Measurements from ENCODE around the gene TYMS. TPM values are rescaled to one million over a fixed set of nuclear protein-coding genes. Genes with fewer than 3 reads are reported as not detected.
"Not testable (repeated sequence)": the region's sequence is repeated elsewhere in the genome, so short reads cannot be mapped to it uniquely, and the experiment has no call there.

The TYMS gene
- total RNA-seq, 1 donor from 2014 or later, result 15.5 TPM

GRCh38 chr18:678482-679182, 21.2 kb downstream of the TYMS start:
- H3K9me3 Mint-ChIP-seq (ENCODE audit: unreplicated experiment), result no peaks in the 10 kb centered on the region
- no peak for DNase-seq
- TF ChIP-seq CTCF (IDR thresholded peaks at IDR 0.05; ENCODE audit: partially characterized antibody, unreplicated experiment), result no peak
- H3K4me1 Mint-ChIP-seq (ENCODE audit: low read depth, unreplicated experiment), result no peaks in the 10 kb centered on the region
- peaks cover 1% of the 10 kb centered on the region for H3K27me3 Mint-ChIP-seq (ENCODE audit: unreplicated experiment)
- H3K36me3 Mint-ChIP-seq (ENCODE audit: unreplicated experiment), result no peaks in the 10 kb centered on the region
- no peak overlapping the region for H3K27ac Mint-ChIP-seq (ENCODE audit: unreplicated experiment)
- no peak overlapping the region for H3K4me3 Mint-ChIP-seq (ENCODE audit: unreplicated experiment)

GRCh38 chr18:679516-679915, 22.1 kb downstream of the TYMS start:
- no peak for TF ChIP-seq CTCF (IDR thresholded peaks at IDR 0.05; ENCODE audit: partially characterized antibody, unreplicated experiment)
- no peak for DNase-seq
- Mint-ChIP-seq H3K36me3 (ENCODE audit: unreplicated experiment) (no peaks in the 10 kb centered on the region), H3K27me3 (ENCODE audit: unreplicated experiment) (peaks cover 1% of the 10 kb centered on the region), H3K27ac (ENCODE audit: unreplicated experiment) (no peak overlapping the region), H3K4me3 (ENCODE audit: unreplicated experiment) (no peak overlapping the region), H3K9me3 (ENCODE audit: unreplicated experiment) (no peaks in the 10 kb centered on the region), H3K4me1 (ENCODE audit: low read depth, unreplicated experiment) (no peaks in the 10 kb centered on the region)

- TF ChIP-seq CTCF (IDR thresholded peaks at IDR 0.05; ENCODE audit: partially characterized antibody, unreplicated experiment), result no peak
- H3K36me3 Mint-ChIP-seq (ENCODE audit: unreplicated experiment), result no peaks in the 10 kb centered on the region
- no peaks in the 10 kb centered on the region for H3K4me1 Mint-ChIP-seq (ENCODE audit: low read depth, unreplicated experiment)
These were observed 22.9 kb downstream of the TYMS start for GRCh38 chr18:680392-680791.

GRCh38 chr18:681985-682384, 24.5 kb downstream of the TYMS start:
- Mint-ChIP-seq H3K27me3 (ENCODE audit: unreplicated experiment) (peaks cover 3% of the 10 kb centered on the region), H3K4me1 (ENCODE audit: low read depth, unreplicated experiment) (peaks cover 4% of the 10 kb centered on the region), H3K36me3 (ENCODE audit: unreplicated experiment) (no peaks in the 10 kb centered on the region), H3K4me3 (ENCODE audit: unreplicated experiment) (no peak overlapping the region), H3K27ac (ENCODE audit: unreplicated experiment) (no peak overlapping the region), H3K9me3 (ENCODE audit: unreplicated experiment) (peaks cover 3% of the 10 kb centered on the region)
- no peak for DNase-seq
- no peak for TF ChIP-seq CTCF (IDR thresholded peaks at IDR 0.05; ENCODE audit: partially characterized antibody, unreplicated experiment)

More at GRCh38 chr18:680392-680791, 22.9 kb downstream of the TYMS start:
- no peaks in the 10 kb centered on the region for H3K9me3 Mint-ChIP-seq (ENCODE audit: unreplicated experiment)
- DNase-seq, result no peak
- no peak overlapping the region for H3K27ac Mint-ChIP-seq (ENCODE audit: unreplicated experiment)
- H3K27me3 Mint-ChIP-seq (ENCODE audit: unreplicated experiment), result peaks cover 1% of the 10 kb centered on the region
- no peak overlapping the region for H3K4me3 Mint-ChIP-seq (ENCODE audit: unreplicated experiment)

GRCh38 chr18:682416-682815, 25.0 kb downstream of the TYMS start:
- not testable (repeated sequence) for H3K9me3 Mint-ChIP-seq (ENCODE audit: unreplicated experiment); DNase-seq; H3K36me3 Mint-ChIP-seq (ENCODE audit: unreplicated experiment); H3K27me3 Mint-ChIP-seq (ENCODE audit: unreplicated experiment); H3K27ac Mint-ChIP-seq (ENCODE audit: unreplicated experiment); H3K4me3 Mint-ChIP-seq (ENCODE audit: unreplicated experiment); H3K4me1 Mint-ChIP-seq (ENCODE audit: low read depth, unreplicated experiment)
